ENCODE results near the gene GLI3.
"Not testable (repeated sequence)": the region's sequence is repeated elsewhere in the genome, so short reads cannot be mapped to it uniquely, and the experiment has no call there.

The GLI3 gene

GRCh38 chr7:42212541-42213090, 24.4 kb downstream of the GLI3 start:
- DNase-seq (ENCODE audit: low read depth in 2 of 2), result no peak

DNA sequence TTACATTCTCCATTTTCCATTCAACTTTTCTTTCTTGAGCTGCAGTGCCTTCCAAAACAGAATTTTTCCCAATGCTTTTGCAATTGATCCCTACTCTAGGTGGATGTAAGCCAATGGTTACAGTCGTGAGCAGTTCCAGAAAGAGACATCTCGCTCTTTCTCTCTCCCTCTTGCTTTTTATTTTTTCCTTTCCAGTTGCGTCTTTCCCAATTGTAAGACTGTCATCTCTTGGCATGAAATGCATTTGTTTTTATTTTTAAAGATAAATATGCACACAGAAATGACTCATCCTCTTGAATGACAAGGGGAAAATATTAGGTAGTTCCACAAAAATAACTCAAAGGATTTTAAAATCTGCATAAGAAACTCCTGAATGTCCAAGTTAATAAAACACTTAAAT, 25.1 kb downstream of the GLI3 start:
- no peak for DNase-seq (ENCODE audit: low read depth in 2 of 2)

- no peak for DNase-seq (ENCODE audit: low read depth in 2 of 2)
These were observed 26.2 kb downstream of the GLI3 start for GRCh38 chr7:42210779-42211178.

DNA sequence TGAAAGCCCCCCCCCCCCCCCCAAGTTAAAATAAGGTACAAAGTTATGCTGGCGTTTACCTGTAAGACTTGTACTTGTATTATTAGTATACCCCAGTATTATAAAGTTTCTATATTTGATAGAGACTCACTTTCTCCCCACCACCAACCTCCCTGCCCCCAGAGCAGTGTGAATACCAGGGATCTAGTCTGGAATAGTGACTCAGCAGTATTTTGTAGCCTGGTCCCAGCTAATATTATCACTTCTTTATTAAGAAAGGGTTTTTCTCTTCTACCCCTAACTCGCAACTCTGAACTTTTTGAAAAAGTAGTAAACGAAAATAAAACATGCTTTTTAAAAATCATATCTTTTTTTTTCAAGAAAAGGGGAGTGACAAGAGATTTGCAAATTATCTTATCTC, 26.7 kb downstream of the GLI3 start:
- no peak for DNase-seq (ENCODE audit: low read depth in 2 of 2)

GRCh38 chr7:42209085-42209484, 27.9 kb downstream of the GLI3 start:
- DNase-seq (ENCODE audit: low read depth in 2 of 2), result not testable (repeated sequence)

DNA sequence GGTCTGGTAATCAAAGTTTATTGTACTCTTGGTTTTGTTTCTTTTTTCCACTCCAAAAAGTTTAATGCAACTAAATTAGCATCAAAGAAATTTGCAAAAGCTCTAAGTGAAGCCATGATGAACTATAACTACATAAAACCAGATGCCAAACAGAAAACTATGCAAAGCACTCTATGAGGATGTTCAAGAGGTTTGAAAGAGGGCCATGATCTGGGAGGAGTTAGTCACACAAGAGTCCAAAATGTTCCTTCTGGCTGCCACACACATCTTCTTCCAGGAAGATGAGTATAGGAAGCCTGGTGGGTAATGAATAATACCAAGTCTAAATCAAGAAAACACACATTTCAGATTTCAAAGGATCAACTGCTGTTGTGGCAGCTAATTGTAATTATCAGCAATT, 28.4 kb downstream of the GLI3 start:
- DNase-seq (ENCODE audit: low read depth in 2 of 2), result no peak

- DNase-seq (ENCODE audit: low read depth in 2 of 2), result no peak
These were observed 29.6 kb downstream of the GLI3 start for GRCh38 chr7:42207420-42207819.

DNA sequence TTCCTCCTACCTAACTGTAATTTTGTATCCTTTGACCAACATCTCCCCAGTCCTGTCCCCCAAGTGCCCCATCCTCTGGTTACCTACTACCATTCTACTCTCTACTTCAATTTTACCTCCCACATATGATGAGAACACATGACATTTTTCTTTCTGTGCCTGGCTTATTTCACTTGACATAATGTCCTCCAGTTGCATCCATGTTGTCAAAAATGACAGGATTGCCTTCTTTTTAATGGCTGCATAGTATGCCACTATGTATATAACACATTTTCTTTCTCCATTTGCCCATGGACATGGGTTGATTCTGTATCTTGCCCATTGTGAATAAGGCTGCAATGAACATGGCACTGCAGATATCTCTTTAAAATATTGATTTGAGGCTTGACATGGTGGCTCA, 33.7 kb downstream of the GLI3 start:
- DNase-seq (ENCODE audit: low read depth in 2 of 2), result no peak

DNA sequence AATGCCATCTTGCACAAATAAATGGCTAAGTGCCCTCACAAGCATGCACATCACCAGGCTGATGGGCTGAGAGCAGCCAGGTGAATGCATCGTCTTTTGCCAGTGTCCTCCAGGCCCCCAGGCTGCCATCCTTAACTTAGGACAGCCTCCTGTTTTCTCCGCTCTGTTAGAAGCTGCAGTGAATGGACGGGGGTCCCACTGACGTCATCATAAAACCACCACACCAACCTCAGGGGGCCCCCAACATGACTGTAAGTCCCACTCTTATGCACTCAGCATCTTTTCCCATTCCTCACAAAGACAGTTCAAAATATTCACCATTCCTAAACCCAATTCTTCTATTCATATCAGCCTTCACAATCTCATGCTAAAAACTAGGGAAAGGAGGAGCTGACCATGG, 34.4 kb downstream of the GLI3 start:
- no peak for DNase-seq (ENCODE audit: low read depth in 2 of 2)

DNA sequence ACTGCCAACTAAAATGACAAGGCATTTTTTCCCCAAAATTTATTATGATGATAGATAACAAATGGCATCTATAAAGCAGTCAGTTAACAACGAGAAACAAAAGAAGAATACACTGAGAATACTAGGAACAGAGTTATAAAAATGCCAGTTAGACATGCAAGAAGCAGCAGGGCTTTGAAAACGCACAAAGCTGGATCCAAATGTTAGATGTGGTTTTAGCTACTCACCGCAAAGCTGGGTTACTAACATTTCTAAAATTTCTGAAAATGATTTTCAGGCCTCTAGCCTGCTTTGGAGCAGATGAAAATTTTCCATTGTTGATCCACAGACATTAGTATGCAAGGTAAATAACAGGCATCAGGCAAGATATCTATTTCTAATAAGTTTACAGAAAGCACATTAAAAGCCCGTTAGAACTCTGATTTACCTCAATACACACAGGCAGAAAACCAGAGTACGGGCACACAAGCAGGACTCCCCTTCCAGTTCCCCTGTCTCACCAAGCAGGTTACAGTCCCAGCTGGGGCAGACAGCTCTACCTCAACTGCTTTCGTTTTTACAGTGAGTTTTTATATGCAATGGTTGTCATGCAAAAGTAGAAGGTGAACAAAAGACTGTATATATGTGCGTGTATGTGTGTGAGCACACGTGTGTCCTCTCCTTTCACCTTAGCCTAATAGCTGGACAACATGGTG, 37.9 kb downstream of the GLI3 start:
- DNase-seq (ENCODE audit: low read depth in 2 of 2), result no peak

- DNase-seq (ENCODE audit: low read depth in 2 of 2), result no peak
These were observed 38.7 kb downstream of the GLI3 start for GRCh38 chr7:42198296-42198695.

- no peak for DNase-seq (ENCODE audit: low read depth in 2 of 2)
These were observed 39.6 kb downstream of the GLI3 start for GRCh38 chr7:42197451-42197850.

- DNase-seq (ENCODE audit: low read depth in 2 of 2), result no peak
These were observed 42.8 kb downstream of the GLI3 start for GRCh38 chr7:42194238-42194637.

GRCh38 chr7:42193471-42194129, 43.4 kb downstream of the GLI3 start:
- no peak for DNase-seq (ENCODE audit: low read depth in 2 of 2)

DNA sequence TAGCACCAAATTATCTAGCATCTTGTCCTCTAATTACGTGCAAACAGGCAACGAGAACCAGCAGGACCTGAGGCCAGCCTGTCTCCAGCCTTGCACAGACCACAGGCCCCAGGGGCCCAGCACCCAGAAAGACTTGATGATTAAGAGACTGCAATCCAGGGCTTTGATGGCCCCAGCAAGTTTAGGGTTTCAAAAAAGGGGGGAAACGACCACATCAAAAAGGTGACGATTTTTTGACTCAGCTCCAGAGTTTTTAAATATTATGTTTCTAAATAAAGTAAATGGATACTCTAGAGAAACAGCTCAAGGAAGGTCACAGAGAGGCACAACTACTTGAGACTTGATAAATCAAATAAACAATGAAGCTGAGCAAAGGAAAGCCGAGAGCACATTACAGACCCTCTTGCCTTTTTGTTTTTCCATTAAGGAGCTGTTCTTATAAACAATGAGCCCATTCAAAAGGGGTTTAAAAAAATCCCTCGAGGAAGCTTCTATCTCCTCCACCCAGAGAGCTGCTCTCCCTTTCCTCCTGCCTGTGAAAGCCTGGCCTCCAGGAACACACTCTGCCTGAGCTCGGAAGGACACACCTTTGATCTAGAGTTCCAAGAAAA, 44.1 kb downstream of the GLI3 start:
- no peak for DNase-seq (ENCODE audit: low read depth in 2 of 2)

- DNase-seq (ENCODE audit: low read depth in 2 of 2), result no peak
These were observed 44.9 kb downstream of the GLI3 start for GRCh38 chr7:42192066-42192465.

DNA sequence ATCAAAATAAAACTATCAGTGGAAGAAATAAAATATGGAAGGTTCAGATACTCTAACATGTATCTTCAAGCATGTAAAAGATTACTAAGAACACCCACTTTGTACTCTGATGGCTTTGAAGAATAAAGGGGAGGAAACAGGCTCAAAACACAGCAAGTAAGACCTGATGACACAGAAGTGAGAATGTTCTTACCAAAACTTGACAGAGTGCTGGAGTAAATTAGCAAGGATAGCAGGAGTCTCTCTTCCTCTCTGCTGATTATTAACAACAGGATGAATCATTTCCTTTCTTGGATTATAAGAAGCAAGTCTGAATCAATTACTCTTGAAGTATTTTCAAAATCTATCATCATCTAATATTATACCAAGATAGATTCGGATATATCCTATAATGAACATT, 47.5 kb downstream of the GLI3 start:
- no peak for DNase-seq (ENCODE audit: low read depth in 2 of 2)

DNA sequence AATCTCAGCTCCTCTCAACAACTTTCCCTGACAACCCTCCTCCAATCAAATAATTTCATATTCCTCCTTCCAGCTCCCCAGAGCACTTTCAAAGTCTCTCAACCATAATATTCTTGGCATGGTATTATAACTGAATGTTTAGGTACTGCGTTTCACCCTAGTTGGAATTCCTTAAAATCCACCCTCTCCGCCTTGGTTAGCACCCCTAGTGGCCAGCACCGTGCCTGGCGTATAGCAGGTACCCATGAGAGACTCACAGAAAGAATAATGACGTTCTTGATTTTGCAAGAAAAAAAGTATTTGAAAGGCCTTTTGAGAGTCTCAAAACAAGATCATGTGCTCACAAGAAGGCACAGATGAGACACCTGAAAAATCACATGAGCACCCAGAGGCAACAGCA, 50.9 kb downstream of the GLI3 start:
- no peak for DNase-seq (ENCODE audit: low read depth in 2 of 2)

DNA sequence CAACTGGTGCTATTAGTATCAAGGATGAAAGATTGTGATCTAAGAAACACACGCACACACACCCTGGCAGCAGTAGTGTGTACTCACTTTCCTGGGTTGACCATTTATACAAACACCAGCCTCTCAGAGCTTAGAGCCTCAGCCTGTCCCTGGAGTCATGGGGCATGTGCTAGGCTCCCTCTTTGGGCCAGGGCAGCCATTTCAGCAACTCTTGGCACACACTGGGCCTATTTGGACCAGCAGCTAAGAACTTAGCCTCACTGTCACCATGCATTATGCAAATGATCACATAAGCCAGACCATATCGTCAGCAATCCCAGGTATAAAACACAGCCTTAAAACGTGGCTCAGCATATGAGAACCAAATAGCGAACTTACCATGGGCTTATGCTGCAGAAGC, 51.3 kb downstream of the GLI3 start:
- no peak for DNase-seq (ENCODE audit: low read depth in 2 of 2)

DNA sequence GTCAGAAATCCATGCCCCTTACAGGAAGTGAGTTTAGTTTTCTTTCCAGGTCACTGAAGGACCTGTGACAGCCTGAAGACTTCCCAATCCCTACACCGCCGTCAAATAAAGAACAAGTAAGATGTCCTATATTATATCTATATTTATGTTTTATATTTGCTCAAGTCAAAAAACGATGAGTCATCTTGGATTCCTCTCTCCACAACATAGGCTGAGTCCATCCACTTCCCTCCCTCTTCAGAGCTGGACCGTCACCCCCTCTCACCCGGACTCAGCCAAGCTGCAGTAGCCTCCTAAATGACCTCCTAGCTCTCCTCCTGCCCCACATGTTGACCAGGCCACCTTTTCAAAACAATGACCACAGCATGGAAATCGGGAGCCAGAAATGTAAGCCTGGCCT, 53.5 kb downstream of the GLI3 start:
- DNase-seq (ENCODE audit: low read depth in 2 of 2), result no peak

DNA sequence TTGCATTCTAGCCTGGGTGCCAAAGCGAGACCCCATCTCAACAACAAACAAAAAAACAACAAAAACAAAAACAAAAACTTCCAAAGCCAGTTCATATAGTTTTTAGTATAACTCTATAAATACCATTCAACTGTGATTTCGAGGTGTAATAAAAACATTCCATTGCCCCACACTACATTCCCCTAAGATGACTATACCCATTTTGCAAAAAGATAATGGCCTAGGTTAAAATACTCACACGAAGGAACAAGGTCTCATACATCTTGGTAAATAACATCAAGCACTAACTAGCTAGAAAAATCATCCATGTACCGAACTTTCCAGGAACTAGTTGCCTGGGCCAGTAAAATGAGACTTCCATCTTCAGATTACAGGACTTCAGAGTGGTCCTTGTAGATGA, 55.4 kb downstream of the GLI3 start:
- DNase-seq (ENCODE audit: low read depth in 2 of 2), result no peak

DNA sequence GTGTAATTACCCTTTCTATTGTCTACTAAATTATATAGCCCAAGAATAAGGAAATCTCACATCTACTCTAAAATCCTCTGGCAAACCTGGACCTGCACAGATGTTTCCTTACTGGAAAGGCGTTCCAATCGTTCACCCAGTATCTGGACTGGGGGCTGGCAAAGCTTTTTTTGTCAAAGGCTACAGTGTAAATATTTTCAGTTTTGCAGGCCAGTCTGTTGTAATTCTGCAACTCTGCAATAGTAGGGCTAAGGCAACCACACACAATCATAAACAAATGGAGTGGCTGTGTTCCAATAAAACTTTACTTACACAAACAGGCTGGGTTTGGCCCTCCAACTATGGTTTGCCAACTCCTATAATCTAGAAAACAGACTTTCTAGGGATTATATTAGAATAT, 56.2 kb downstream of the GLI3 start:
- no peak for DNase-seq (ENCODE audit: low read depth in 2 of 2)

GRCh38 chr7:42176724-42177101, 60.3 kb downstream of the GLI3 start:
- DNase-seq (ENCODE audit: low read depth in 2 of 2), result no peak

Measured in stimulated activated CD8-positive, alpha-beta memory T cell treated with anti-CD3 and anti-CD28 coated beads, Interleukin-7, amount 100 ng/mL, for 4 hours (primary cell).